ENCODE results near the gene IL17RA. TPM values are rescaled to one million over a fixed set of nuclear protein-coding genes. Genes with fewer than 3 reads are reported as not detected.

IL17RA gene
- total RNA-seq, 1 donor from 2014 or later, result 21.5 TPM

DNA sequence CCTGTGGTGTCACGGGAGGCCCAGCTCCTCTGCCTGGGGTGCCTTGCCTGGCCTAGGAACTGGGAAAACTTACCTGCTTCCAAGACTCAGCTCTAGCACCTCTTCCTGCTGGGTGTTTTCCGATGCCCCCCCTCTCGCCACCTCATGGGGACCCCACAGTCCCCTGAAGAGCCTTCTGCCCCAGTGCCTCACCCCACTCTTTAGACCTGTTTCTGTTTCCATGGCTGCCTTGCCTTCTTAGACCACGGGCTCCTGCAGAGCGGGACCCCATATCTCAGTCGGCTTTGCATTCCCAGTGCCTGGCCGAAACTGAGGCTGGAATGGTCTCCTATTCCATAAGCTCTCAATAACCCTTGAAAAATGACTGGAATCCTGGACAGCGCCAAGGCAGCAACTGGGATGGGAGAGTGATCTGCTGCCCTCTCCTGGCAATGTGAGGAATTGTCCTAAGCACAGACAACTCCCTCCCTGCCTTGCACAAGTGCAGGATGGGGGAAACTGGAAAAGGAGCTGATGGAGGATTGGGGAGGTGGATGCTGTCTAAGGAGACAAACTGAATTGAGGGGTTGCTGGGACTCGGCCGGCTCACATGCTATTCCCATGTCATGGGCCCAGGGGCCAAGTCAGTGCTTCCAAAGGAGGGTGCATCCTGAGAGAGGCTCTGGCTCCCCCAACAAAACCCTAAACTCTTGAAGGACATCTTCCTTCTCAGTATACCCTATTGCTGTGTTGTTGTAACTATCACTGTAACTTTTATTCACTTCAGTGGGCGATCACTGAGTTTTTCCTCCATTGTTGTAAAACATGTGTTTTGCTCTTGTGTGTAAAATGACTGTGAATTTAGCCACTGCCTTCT is 26.6 kb upstream of the IL17RA start:
- H3K27me3 Mint-ChIP-seq (ENCODE audit: low read depth, unreplicated experiment), result peaks cover 47% of the 10 kb centered on the region
- Histone ChIP-seq H4K20me1 (ENCODE audit: insufficient read depth, low read length) (no peaks in the 10 kb centered on the region), H3K4me2 (ENCODE audit: low read length) (no peak overlapping the region), H3K4me3 (ENCODE audit: insufficient read depth, low read depth, low read length) (no peak overlapping the region), H3K79me2 (ENCODE audit: insufficient read depth, low read length) (no peaks in the 10 kb centered on the region), H2AFZ (ENCODE audit: low read depth, low read length) (no peak overlapping the region), H3K27ac (ENCODE audit: low read depth, low read length) (no peak overlapping the region), H3K27me3 (ENCODE audit: insufficient read depth, low read length) (no peaks in the 10 kb centered on the region), H3K9ac (ENCODE audit: low read length) (no peak overlapping the region), H3K36me3 (ENCODE audit: insufficient read depth, low read length) (no peaks in the 10 kb centered on the region), H3K4me1 (ENCODE audit: insufficient read depth, low read length) (no peaks in the 10 kb centered on the region), H3K9me3 (ENCODE audit: insufficient read depth, low read depth, low read length) (no peaks in the 10 kb centered on the region)
- DNase-seq (ENCODE audit: low read depth) (peak; percentile 42), FAIRE-seq (no peak)
- H3K9me3 Mint-ChIP-seq (ENCODE audit: unreplicated experiment), result no peaks in the 10 kb centered on the region
- no peak overlapping the region for H3K4me3 Mint-ChIP-seq (ENCODE audit: unreplicated experiment)
- no peaks in the 10 kb centered on the region for H3K4me1 Mint-ChIP-seq (ENCODE audit: low read depth, unreplicated experiment)
- no peaks in the 10 kb centered on the region for H3K36me3 Mint-ChIP-seq (ENCODE audit: low read depth, unreplicated experiment)
- H3K27ac Mint-ChIP-seq (ENCODE audit: unreplicated experiment), result no peak overlapping the region
- TF ChIP-seq CTCF (IDR thresholded peaks at IDR 0.05; ENCODE audit: insufficient read depth, low read depth, low read length) (peak; percentile 85), EZH2 (IDR thresholded peaks at IDR 0.05; ENCODE audit: insufficient read depth, low read length) (no peak)

- H3K27me3 Mint-ChIP-seq (ENCODE audit: low read depth, unreplicated experiment), result peaks cover 54% of the 10 kb centered on the region
- Histone ChIP-seq H3K4me3 (ENCODE audit: insufficient read depth, low read depth, low read length) (no peak overlapping the region), H3K79me2 (ENCODE audit: insufficient read depth, low read length) (no peaks in the 10 kb centered on the region), H2AFZ (ENCODE audit: low read depth, low read length) (no peak overlapping the region), H3K4me1 (ENCODE audit: insufficient read depth, low read length) (no peaks in the 10 kb centered on the region), H3K4me2 (ENCODE audit: low read length) (no peak overlapping the region), H3K27ac (ENCODE audit: low read depth, low read length) (no peak overlapping the region), H3K27me3 (ENCODE audit: insufficient read depth, low read length) (no peaks in the 10 kb centered on the region), H4K20me1 (ENCODE audit: insufficient read depth, low read length) (no peaks in the 10 kb centered on the region), H3K36me3 (ENCODE audit: insufficient read depth, low read length) (no peaks in the 10 kb centered on the region), H3K9ac (ENCODE audit: low read length) (no peak overlapping the region), H3K9me3 (ENCODE audit: insufficient read depth, low read depth, low read length) (no peaks in the 10 kb centered on the region)
- TF ChIP-seq EZH2 (IDR thresholded peaks at IDR 0.05; ENCODE audit: insufficient read depth, low read length) (no peak), CTCF (IDR thresholded peaks at IDR 0.05; ENCODE audit: insufficient read depth, low read depth, low read length) (no peak)
- H3K4me3 Mint-ChIP-seq (ENCODE audit: unreplicated experiment), result no peak overlapping the region
- FAIRE-seq, result no peak
- DNase-seq (ENCODE audit: low read depth), result no peak
- H3K9me3 Mint-ChIP-seq (ENCODE audit: unreplicated experiment), result no peaks in the 10 kb centered on the region
- H3K27ac Mint-ChIP-seq (ENCODE audit: unreplicated experiment), result no peak overlapping the region
- no peaks in the 10 kb centered on the region for H3K36me3 Mint-ChIP-seq (ENCODE audit: low read depth, unreplicated experiment)
- H3K4me1 Mint-ChIP-seq (ENCODE audit: low read depth, unreplicated experiment), result no peaks in the 10 kb centered on the region
These were observed 24.7 kb upstream of the IL17RA start for GRCh38 chr22:17060126-17060525.

Data from astrocyte (in vitro differentiated cells and primary cell).